GM21717 (cell line): ENCODE data around the gene CDH22.

Experiments used
- ATAC-seq: cut with Tn5 transposase; IDR thresholded peaks from one replicate; pipeline ENCODE4 v1.9.1; 2021; ENCODE audit warnings: mild to moderate bottlenecking, moderate library complexity; ENCODE audit not compliant: unreplicated experiment

The CDH22 gene

GRCh38 chr20:46200582-46201570 lies 107.4 kb downstream of the CDH22 start:
- ATAC-seq: no peak

GRCh38 chr20:46199198-46199597 lies 109.1 kb downstream of the CDH22 start:
- ATAC-seq: no peak

GRCh38 chr20:46196990-46197389 lies 111.3 kb downstream of the CDH22 start:
- ATAC-seq: no peak

- ATAC-seq: no peak
Observed at GRCh38 chr20:46195264-46196036, 112.8 kb downstream of the CDH22 start.

GRCh38 chr20:46194409-46194808 lies 113.9 kb downstream of the CDH22 start:
- no peak for ATAC-seq

GRCh38 chr20:46192376-46192944 lies 115.8 kb downstream of the CDH22 start:
- ATAC-seq: no peak

GRCh38 chr20:46191611-46192010 lies 116.7 kb downstream of the CDH22 start:
- ATAC-seq: no peak

- ATAC-seq: no peak
Observed at GRCh38 chr20:46191168-46191540, 117.1 kb downstream of the CDH22 start.

- ATAC-seq: no peak
Observed at GRCh38 chr20:46190478-46191167, 117.7 kb downstream of the CDH22 start.

- ATAC-seq: no peak
Observed at GRCh38 chr20:46188866-46189541, 119.3 kb downstream of the CDH22 start.

- ATAC-seq: no peak
Observed at GRCh38 chr20:46186210-46186609, 122.1 kb downstream of the CDH22 start.

GRCh38 chr20:46185353-46185752 lies 122.9 kb downstream of the CDH22 start:
- ATAC-seq: no peak

GRCh38 chr20:46183768-46184167 lies 124.5 kb downstream of the CDH22 start:
- ATAC-seq: no peak

- ATAC-seq: no peak
Observed at GRCh38 chr20:46182276-46183200, 125.8 kb downstream of the CDH22 start.

- ATAC-seq: no peak
Observed at GRCh38 chr20:46179862-46180261, 128.4 kb downstream of the CDH22 start.

- ATAC-seq: no peak
Observed at GRCh38 chr20:46178891-46179290, 129.4 kb downstream of the CDH22 start.

GRCh38 chr20:46177768-46178167 lies 130.5 kb downstream of the CDH22 start:
- no peak for ATAC-seq

GRCh38 chr20:46176739-46177378 lies 131.4 kb downstream of the CDH22 start:
- ATAC-seq: no peak

GRCh38 chr20:46175127-46175494 lies 133.2 kb downstream of the CDH22 start:
- ATAC-seq: no peak
